HAP-1 (cell line): ENCODE measurements around the gene CDYL.

ENCODE experiments used
- DNase-seq, 2 experiments: peaks; one replicate each; pipeline ENCODE4 v3.0.0-alpha.2; 2016 to 2020; ENCODE audit warnings: low spot score in 2 of 2
- H3K27me3 ChIP-seq: fragments of 250-450 bp; sonication (Bioruptor Pico); 2 replicates; pipeline ENCODE4 v1.5.1; 2020; ENCODE audit warnings: low read depth, mild to moderate bottlenecking, moderate library complexity
- H3K36me3 ChIP-seq: fragments of 250-450 bp; sonication (Bioruptor Pico); replicated peaks from 2 replicates; pipeline ENCODE4 v1.5.1; 2020; ENCODE audit warnings: mild to moderate bottlenecking
- H3K4me1 ChIP-seq: fragments of 250-450 bp; sonication (Bioruptor Pico); 2 replicates; pipeline ENCODE4 v1.5.1; 2020; ENCODE audit warnings: mild to moderate bottlenecking
- H3K4me3 ChIP-seq: fragments of 250-450 bp; sonication (Bioruptor Pico); 2 replicates; pipeline ENCODE4 v1.5.1; 2020; ENCODE audit warnings: mild to moderate bottlenecking, moderate library complexity
- H3K9me3 ChIP-seq: fragments of 250-450 bp; sonication (Bioruptor Pico); 2 replicates; pipeline ENCODE4 v1.5.1; 2020; ENCODE audit warnings: mild to moderate bottlenecking, moderate library complexity
- in situ Hi-C: fragments of 300-500 bp; cut with MboI; formaldehyde crosslinking; loops from 3 replicates; pipeline ENCODE4 v1.14.3; 2020; ENCODE audit warnings: low sequenced_read_pairs, inconsistent platforms, mixed read lengths

The CDYL gene

GRCh38 chr6:4930025-4930691 lies 154.0 kb downstream of the CDYL start:
- in situ Hi-C loops: no loop called here
- Histone ChIP-seq H3K27me3 (no peaks in the 10 kb centered on the region), H3K4me3 (no peak overlapping the region), H3K9me3 (no peaks in the 10 kb centered on the region), H3K36me3 (no peaks in the 10 kb centered on the region), H3K4me1 (peaks cover 16% of the 10 kb centered on the region)
- no peak for DNase-seq

- in situ Hi-C loops: no loop called here
- DNase-seq: no peak
- Histone ChIP-seq H3K9me3 (no peaks in the 10 kb centered on the region), H3K4me3 (no peak overlapping the region), H3K36me3 (no peaks in the 10 kb centered on the region), H3K27me3 (no peaks in the 10 kb centered on the region), H3K4me1 (peaks cover 14% of the 10 kb centered on the region)
Measured at GRCh38 chr6:4931530-4932227, 155.5 kb downstream of the CDYL start.

GRCh38 chr6:4932228-4932903 lies 156.2 kb downstream of the CDYL start:
- DNase-seq: no peak
- Histone ChIP-seq H3K4me3 (no peak overlapping the region), H3K36me3 (no peaks in the 10 kb centered on the region), H3K4me1 (peaks cover 14% of the 10 kb centered on the region), H3K9me3 (no peaks in the 10 kb centered on the region), H3K27me3 (no peaks in the 10 kb centered on the region)
- in situ Hi-C loops: no loop called here

- H3K9me3 ChIP-seq: no peaks in the 10 kb centered on the region
- in situ Hi-C loops: no loop called here
- DNase-seq: no peak
- H3K4me1 ChIP-seq: peaks cover 9% of the 10 kb centered on the region
- H3K36me3 ChIP-seq: no peaks in the 10 kb centered on the region
- no peak overlapping the region for H3K4me3 ChIP-seq
- H3K27me3 ChIP-seq: no peaks in the 10 kb centered on the region
Measured at GRCh38 chr6:4935486-4935885, 159.3 kb downstream of the CDYL start.

GRCh38 chr6:4935975-4936680 lies 159.9 kb downstream of the CDYL start:
- in situ Hi-C loops: no loop called here
- DNase-seq: peak; percentile 26 to 38
- Histone ChIP-seq H3K9me3 (no peaks in the 10 kb centered on the region), H3K27me3 (no peaks in the 10 kb centered on the region), H3K4me1 (peaks cover 9% of the 10 kb centered on the region), H3K36me3 (no peaks in the 10 kb centered on the region), H3K4me3 (no peak overlapping the region)

- DNase-seq: peak in 1 of 2 experiments; percentile 42
- Histone ChIP-seq H3K4me1 (peaks cover 12% of the 10 kb centered on the region), H3K36me3 (no peaks in the 10 kb centered on the region), H3K4me3 (no peak overlapping the region), H3K9me3 (no peaks in the 10 kb centered on the region), H3K27me3 (no peaks in the 10 kb centered on the region)
- in situ Hi-C loops: no loop called here
Measured at GRCh38 chr6:4936681-4937041, 160.5 kb downstream of the CDYL start.

GRCh38 chr6:4937414-4937813 lies 161.2 kb downstream of the CDYL start:
- in situ Hi-C loops: no loop called here
- no peak overlapping the region for H3K4me3 ChIP-seq
- DNase-seq: no peak

GRCh38 chr6:4939241-4939640 lies 163.0 kb downstream of the CDYL start:
- no peak for DNase-seq
- in situ Hi-C loops: no loop called here
- Histone ChIP-seq H3K36me3 (no peaks in the 10 kb centered on the region), H3K4me1 (peaks cover 33% of the 10 kb centered on the region), H3K9me3 (no peaks in the 10 kb centered on the region), H3K27me3 (no peaks in the 10 kb centered on the region), H3K4me3 (no peak overlapping the region)

More at GRCh38 chr6:4937414-4937813, 161.2 kb downstream of the CDYL start:
- Histone ChIP-seq H3K4me1 (peaks cover 16% of the 10 kb centered on the region), H3K36me3 (no peaks in the 10 kb centered on the region), H3K9me3 (no peaks in the 10 kb centered on the region), H3K27me3 (no peaks in the 10 kb centered on the region)

- Histone ChIP-seq H3K4me1 (peaks cover 34% of the 10 kb centered on the region), H3K4me3 (no peak overlapping the region), H3K9me3 (no peaks in the 10 kb centered on the region), H3K27me3 (no peaks in the 10 kb centered on the region), H3K36me3 (peaks cover 7% of the 10 kb centered on the region)
- DNase-seq: no peak
- in situ Hi-C loops: loop anchor here (10.0 kb wide), 1 partner anchor 156 kb away; no protein-coding TSS in a partner anchor
Measured at GRCh38 chr6:4940416-4940815, 164.2 kb downstream of the CDYL start.

GRCh38 chr6:4941782-4942672 lies 165.8 kb downstream of the CDYL start:
- Histone ChIP-seq H3K9me3 (no peaks in the 10 kb centered on the region), H3K4me3 (no peak overlapping the region), H3K27me3 (no peaks in the 10 kb centered on the region), H3K4me1 (peaks cover 29% of the 10 kb centered on the region), H3K36me3 (peaks cover 7% of the 10 kb centered on the region)
- in situ Hi-C loops: loop anchor here (10.0 kb wide), 1 partner anchor 157 kb away; no protein-coding TSS in a partner anchor
- DNase-seq: peak; percentile 52 to 77

GRCh38 chr6:4942673-4943009 lies 166.4 kb downstream of the CDYL start:
- H3K4me3 ChIP-seq: no peak overlapping the region
- H3K36me3 ChIP-seq: peaks cover 7% of the 10 kb centered on the region
- no peak for DNase-seq
- in situ Hi-C loops: loop anchor here (10.0 kb wide), 1 partner anchor 158 kb away; no protein-coding TSS in a partner anchor
- H3K27me3 ChIP-seq: no peaks in the 10 kb centered on the region
- H3K9me3 ChIP-seq: no peaks in the 10 kb centered on the region
- H3K4me1 ChIP-seq: peaks cover 29% of the 10 kb centered on the region

- in situ Hi-C loops: loop anchor here (10.0 kb wide), 1 partner anchor 159 kb away; no protein-coding TSS in a partner anchor
Measured at GRCh38 chr6:4943716-4944115, 167.5 kb downstream of the CDYL start.

GRCh38 chr6:4944325-4944724 lies 168.1 kb downstream of the CDYL start:
- Histone ChIP-seq H3K27me3 (no peaks in the 10 kb centered on the region), H3K4me1 (peaks cover 40% of the 10 kb centered on the region), H3K4me3 (no peak overlapping the region), H3K9me3 (no peaks in the 10 kb centered on the region), H3K36me3 (peaks cover 7% of the 10 kb centered on the region)
- in situ Hi-C loops: loop anchor here (10.0 kb wide), 1 partner anchor 160 kb away; no protein-coding TSS in a partner anchor
- DNase-seq: no peak

More at GRCh38 chr6:4943716-4944115, 167.5 kb downstream of the CDYL start:
- peak in 1 of 2 experiments; percentile 86 for DNase-seq
- peaks cover 37% of the 10 kb centered on the region for H3K4me1 ChIP-seq
- H3K36me3 ChIP-seq: peaks cover 7% of the 10 kb centered on the region
- no peaks in the 10 kb centered on the region for H3K27me3 ChIP-seq
- H3K4me3 ChIP-seq: no peak overlapping the region
- H3K9me3 ChIP-seq: no peaks in the 10 kb centered on the region
